GM18861 (cell line): Measurements from ENCODE around the gene STXBP6.
"Not testable (repeated sequence)": the region's sequence is repeated elsewhere in the genome, so short reads cannot be mapped to it uniquely, and the experiment has no call there.

Experiments used
- ATAC-seq: cut with Tn5 transposase; IDR thresholded peaks from one replicate; pipeline ENCODE4 v1.9.1; 2021; ENCODE audit not compliant: unreplicated experiment

Gene STXBP6

DNA sequence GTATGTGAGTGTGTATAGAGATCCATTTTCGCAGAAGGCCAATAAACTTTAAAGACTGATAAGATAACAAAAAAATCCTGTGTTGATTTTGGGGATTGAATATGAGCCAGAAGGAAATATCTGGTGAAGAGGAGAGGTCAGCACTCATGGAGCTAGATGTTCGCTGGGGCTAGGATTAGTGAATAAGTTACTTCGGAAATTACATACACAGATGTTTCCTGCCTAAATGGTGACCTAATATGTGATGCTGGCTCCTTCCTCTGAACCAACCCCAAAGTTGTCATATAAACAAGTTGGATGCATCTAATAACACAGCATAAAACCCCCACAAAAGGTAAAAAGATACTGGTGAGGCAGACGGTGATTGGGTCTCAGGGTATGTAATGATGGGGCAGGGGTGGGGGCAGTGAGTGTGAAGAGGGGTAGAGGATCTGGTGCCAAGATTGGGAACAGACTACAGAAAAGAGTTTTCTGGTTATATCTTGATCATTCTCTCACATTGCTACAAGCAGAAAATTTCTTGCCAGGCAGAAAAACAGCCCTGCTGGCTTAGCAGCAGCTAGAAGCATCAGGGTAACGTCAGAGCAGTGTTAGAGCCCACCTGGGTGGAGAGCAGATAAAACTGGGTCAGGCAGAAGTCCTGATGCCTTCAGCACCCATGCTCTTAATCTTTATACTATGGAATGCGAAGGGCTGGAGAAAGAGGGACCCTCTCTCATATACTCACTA lies 275.6 kb downstream of the STXBP6 start:
- ATAC-seq = no peak

DNA sequence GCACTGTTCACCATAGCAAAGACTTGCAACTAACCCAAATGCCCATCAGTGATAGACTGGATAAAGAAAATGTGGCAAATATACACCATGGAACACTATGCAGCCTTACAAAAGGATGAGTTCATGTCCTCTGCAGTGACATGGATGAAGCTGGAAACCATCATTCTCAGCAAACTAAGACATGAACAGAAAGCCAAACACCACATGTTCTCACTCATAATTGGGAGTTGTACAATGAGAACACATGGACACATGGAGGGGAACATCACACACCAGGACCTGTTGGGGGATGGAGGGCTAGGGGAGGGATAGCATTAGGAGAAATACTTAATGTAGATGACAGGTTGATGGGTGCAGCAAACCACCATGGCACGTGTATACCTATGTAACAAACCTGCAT lies 276.4 kb downstream of the STXBP6 start:
- not testable (repeated sequence) for ATAC-seq

DNA sequence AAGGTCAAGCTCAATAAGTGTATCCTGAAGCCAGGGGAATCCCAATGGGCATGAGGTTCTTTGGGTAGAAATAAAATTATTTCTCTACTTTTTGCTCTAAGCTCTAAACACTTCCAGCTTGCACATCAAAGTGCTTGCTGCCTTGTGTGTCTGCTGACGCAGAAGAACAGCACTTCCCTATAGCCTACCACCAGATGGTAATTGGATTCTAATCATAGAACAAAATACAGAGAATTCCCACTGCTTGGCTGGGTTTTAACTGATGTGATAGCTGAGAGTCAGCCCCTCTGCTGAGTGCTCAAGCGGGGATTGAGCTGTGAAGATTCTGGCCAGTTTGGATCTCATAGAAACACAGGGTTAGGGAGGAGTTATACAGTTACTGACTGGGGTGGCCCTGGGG lies 283.5 kb downstream of the STXBP6 start:
- ATAC-seq = no peak

DNA sequence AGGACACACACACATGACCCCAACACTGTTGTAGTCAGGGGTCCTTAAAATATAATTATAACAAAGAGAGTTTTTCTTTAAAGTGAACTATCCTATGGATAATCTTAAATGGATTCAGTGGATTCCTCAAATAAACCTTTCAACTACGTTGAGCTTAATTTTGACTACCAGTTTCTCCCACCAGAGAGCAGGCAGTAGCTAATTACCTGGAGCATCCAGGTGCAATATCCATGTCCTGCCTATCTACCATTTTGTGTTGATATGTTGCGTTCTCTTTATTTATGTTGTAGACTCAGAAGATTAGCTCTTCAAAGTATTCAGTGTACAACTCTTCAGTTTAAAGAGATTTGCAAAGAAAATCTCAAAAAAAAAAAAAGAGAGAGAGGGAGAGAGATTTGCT lies 288.8 kb downstream of the STXBP6 start:
- ATAC-seq = no peak
